Measurements from ENCODE around the gene HAO2.

DNA sequence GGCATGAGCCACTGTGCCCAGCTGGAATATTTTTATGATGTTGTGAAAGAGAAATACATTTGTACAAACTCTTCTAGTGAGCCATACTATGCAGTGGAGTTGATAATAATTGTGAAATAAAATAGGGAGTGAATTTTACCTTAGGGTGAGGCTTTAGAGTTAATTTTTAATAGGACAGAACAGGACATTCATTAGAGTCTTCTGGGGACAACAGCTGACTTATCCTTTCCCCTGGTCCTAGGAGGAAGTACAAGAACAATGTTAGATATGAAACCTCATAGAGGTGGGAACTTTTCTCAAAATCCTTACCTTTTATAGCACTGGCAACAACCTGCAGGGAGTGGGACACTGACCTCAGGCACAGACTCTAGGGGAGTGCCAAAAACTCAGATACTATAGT is 21.9 kb downstream of the HAO2 start:
- TF ChIP-seq, protein P1, sequence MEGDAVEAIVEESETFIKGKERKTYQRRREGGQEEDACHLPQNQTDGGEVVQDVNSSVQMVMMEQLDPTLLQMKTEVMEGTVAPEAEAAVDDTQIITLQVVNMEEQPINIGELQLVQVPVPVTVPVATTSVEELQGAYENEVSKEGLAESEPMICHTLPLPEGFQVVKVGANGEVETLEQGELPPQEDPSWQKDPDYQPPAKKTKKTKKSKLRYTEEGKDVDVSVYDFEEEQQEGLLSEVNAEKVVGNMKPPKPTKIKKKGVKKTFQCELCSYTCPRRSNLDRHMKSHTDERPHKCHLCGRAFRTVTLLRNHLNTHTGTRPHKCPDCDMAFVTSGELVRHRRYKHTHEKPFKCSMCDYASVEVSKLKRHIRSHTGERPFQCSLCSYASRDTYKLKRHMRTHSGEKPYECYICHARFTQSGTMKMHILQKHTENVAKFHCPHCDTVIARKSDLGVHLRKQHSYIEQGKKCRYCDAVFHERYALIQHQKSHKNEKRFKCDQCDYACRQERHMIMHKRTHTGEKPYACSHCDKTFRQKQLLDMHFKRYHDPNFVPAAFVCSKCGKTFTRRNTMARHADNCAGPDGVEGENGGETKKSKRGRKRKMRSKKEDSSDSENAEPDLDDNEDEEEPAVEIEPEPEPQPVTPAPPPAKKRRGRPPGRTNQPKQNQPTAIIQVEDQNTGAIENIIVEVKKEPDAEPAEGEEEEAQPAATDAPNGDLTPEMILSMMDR (IDR thresholded peaks at IDR 0.05) = no peak
- no peak for TF ChIP-seq POLR2A (IDR thresholded peaks at IDR 0.05)
